GM12878 (cell line): ENCODE data around the gene NTSR1.

Source experiments
- BHLHE40 ChIP-seq, 2 experiments: fragments of 450-650 bp in 1 of 2; IDR thresholded peaks; 2 replicates each; pipeline ENCODE4 v1.6.1; 2011 to 2017; ENCODE audit warnings: low read depth in 2 of 2, borderline replicate concordance in 1 of 2, improper control_type of control experiment in 1 of 2, low read length in 1 of 2, mild to moderate bottlenecking in 1 of 2
- GABPA ChIP-seq: IDR thresholded peaks from 2 replicates; pipeline ENCODE4 v1.6.1; 2014; ENCODE audit warnings: antibody characterized with exemption, low read depth, mild to moderate bottlenecking, inconsistent platforms
- LARP7 ChIP-seq: fragments of 450-650 bp; IDR thresholded peaks from 2 replicates; pipeline ENCODE4 v1.6.1; 2017; ENCODE audit warnings: mild to moderate bottlenecking
- POLR2A ChIP-seq: IDR thresholded peaks from 2 replicates; pipeline ENCODE4 v1.6.1; 2011; ENCODE audit warnings: low read depth, mild to moderate bottlenecking, low read length
- POLR2AphosphoS5 ChIP-seq: IDR thresholded peaks from 2 replicates; pipeline ENCODE4 v1.6.1; 2011; ENCODE audit warnings: mild to moderate bottlenecking, low read length, inconsistent platforms
- YY1 ChIP-seq: IDR thresholded peaks from 2 replicates; pipeline ENCODE4 v1.6.1; 2011; ENCODE audit warnings: low read depth, mild to moderate bottlenecking, low read length
- ZSCAN29 ChIP-seq: fragments of 450-650 bp; IDR thresholded peaks from 2 replicates; pipeline ENCODE4 v1.6.1; 2017; ENCODE audit warnings: mild to moderate bottlenecking, moderate library complexity
- TF ChIP-seq, protein P1 (sequence below): IDR thresholded peaks from 2 replicates; pipeline ENCODE4 v1.6.1; 2012; ENCODE audit warnings: mild to moderate bottlenecking, low read depth, low read length
- TF ChIP-seq, protein P2 (sequence below): fragments of 450-650 bp; IDR thresholded peaks from 2 replicates; pipeline ENCODE4 v1.6.1; 2016; ENCODE audit warnings: mild to moderate bottlenecking, moderate library complexity, borderline replicate concordance
- TF ChIP-seq, protein P3 (sequence below): IDR thresholded peaks from 2 replicates; pipeline ENCODE4 v1.6.1; 2012; ENCODE audit warnings: low read length, inconsistent platforms
- TF ChIP-seq, protein P4 (sequence below), 3 experiments: IDR thresholded peaks in 2 of 3; conservative IDR thresholded peaks in 1 of 3; 2 replicates each; pipeline ENCODE4 v1.5.1; 2011; ENCODE audit warnings: low read depth in 3 of 3, low read length in 3 of 3, mild to moderate bottlenecking in 3 of 3, control low read depth in 2 of 3, moderate library complexity in 2 of 3, inconsistent platforms in 1 of 3, mixed read lengths in 1 of 3; ENCODE audit not compliant: control insufficient read depth in 2 of 3, insufficient read depth in 1 of 3; ENCODE audit errors: extremely low read depth in 1 of 3

DNA sequence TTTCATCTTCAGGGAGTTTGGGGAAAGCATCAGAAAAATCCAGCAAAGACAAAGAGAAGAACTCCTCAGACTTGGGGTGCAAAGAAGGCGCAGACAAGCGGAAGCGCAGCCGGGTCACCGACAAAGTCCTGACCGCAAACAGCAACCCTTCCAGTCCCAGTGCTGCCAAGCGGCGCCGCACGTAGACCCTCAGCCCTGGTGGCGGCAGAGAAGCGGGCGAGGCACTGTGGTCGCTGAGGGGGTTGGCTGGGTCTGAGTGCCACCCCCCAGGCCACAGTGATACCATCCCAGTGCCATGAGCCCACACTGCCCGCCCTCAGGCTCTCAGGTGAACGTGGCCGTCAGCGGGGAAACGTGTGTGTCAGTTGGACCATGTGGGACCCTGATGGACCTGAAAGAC is 90.8 kb downstream of the NTSR1 start:
- TF ChIP-seq BHLHE40 (IDR thresholded peaks at IDR 0.05; ENCODE audit: borderline replicate concordance in 1 of 2, low read depth in 2 of 2, low read length in 1 of 2): no peak
- TF ChIP-seq, protein P1, sequence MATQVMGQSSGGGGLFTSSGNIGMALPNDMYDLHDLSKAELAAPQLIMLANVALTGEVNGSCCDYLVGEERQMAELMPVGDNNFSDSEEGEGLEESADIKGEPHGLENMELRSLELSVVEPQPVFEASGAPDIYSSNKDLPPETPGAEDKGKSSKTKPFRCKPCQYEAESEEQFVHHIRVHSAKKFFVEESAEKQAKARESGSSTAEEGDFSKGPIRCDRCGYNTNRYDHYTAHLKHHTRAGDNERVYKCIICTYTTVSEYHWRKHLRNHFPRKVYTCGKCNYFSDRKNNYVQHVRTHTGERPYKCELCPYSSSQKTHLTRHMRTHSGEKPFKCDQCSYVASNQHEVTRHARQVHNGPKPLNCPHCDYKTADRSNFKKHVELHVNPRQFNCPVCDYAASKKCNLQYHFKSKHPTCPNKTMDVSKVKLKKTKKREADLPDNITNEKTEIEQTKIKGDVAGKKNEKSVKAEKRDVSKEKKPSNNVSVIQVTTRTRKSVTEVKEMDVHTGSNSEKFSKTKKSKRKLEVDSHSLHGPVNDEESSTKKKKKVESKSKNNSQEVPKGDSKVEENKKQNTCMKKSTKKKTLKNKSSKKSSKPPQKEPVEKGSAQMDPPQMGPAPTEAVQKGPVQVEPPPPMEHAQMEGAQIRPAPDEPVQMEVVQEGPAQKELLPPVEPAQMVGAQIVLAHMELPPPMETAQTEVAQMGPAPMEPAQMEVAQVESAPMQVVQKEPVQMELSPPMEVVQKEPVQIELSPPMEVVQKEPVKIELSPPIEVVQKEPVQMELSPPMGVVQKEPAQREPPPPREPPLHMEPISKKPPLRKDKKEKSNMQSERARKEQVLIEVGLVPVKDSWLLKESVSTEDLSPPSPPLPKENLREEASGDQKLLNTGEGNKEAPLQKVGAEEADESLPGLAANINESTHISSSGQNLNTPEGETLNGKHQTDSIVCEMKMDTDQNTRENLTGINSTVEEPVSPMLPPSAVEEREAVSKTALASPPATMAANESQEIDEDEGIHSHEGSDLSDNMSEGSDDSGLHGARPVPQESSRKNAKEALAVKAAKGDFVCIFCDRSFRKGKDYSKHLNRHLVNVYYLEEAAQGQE: no peak
- no peak for TF ChIP-seq POLR2A
- TF ChIP-seq YY1: no peak
- TF ChIP-seq, protein P2, sequence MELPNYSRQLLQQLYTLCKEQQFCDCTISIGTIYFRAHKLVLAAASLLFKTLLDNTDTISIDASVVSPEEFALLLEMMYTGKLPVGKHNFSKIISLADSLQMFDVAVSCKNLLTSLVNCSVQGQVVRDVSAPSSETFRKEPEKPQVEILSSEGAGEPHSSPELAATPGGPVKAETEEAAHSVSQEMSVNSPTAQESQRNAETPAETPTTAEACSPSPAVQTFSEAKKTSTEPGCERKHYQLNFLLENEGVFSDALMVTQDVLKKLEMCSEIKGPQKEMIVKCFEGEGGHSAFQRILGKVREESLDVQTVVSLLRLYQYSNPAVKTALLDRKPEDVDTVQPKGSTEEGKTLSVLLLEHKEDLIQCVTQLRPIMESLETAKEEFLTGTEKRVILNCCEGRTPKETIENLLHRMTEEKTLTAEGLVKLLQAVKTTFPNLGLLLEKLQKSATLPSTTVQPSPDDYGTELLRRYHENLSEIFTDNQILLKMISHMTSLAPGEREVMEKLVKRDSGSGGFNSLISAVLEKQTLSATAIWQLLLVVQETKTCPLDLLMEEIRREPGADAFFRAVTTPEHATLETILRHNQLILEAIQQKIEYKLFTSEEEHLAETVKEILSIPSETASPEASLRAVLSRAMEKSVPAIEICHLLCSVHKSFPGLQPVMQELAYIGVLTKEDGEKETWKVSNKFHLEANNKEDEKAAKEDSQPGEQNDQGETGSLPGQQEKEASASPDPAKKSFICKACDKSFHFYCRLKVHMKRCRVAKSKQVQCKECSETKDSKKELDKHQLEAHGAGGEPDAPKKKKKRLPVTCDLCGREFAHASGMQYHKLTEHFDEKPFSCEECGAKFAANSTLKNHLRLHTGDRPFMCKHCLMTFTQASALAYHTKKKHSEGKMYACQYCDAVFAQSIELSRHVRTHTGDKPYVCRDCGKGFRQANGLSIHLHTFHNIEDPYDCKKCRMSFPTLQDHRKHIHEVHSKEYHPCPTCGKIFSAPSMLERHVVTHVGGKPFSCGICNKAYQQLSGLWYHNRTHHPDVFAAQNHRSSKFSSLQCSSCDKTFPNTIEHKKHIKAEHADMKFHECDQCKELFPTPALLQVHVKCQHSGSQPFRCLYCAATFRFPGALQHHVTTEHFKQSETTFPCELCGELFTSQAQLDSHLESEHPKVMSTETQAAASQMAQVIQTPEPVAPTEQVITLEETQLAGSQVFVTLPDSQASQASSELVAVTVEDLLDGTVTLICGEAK: no peak
- TF ChIP-seq, protein P3, sequence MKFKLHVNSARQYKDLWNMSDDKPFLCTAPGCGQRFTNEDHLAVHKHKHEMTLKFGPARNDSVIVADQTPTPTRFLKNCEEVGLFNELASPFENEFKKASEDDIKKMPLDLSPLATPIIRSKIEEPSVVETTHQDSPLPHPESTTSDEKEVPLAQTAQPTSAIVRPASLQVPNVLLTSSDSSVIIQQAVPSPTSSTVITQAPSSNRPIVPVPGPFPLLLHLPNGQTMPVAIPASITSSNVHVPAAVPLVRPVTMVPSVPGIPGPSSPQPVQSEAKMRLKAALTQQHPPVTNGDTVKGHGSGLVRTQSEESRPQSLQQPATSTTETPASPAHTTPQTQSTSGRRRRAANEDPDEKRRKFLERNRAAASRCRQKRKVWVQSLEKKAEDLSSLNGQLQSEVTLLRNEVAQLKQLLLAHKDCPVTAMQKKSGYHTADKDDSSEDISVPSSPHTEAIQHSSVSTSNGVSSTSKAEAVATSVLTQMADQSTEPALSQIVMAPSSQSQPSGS: no peak
- no peak for TF ChIP-seq POLR2AphosphoS5
- no peak for TF ChIP-seq GABPA
- TF ChIP-seq, protein P4, sequence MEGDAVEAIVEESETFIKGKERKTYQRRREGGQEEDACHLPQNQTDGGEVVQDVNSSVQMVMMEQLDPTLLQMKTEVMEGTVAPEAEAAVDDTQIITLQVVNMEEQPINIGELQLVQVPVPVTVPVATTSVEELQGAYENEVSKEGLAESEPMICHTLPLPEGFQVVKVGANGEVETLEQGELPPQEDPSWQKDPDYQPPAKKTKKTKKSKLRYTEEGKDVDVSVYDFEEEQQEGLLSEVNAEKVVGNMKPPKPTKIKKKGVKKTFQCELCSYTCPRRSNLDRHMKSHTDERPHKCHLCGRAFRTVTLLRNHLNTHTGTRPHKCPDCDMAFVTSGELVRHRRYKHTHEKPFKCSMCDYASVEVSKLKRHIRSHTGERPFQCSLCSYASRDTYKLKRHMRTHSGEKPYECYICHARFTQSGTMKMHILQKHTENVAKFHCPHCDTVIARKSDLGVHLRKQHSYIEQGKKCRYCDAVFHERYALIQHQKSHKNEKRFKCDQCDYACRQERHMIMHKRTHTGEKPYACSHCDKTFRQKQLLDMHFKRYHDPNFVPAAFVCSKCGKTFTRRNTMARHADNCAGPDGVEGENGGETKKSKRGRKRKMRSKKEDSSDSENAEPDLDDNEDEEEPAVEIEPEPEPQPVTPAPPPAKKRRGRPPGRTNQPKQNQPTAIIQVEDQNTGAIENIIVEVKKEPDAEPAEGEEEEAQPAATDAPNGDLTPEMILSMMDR (IDR thresholded peaks at IDR 0.05 in 2 of 3, conservative IDR thresholded peaks at IDR 0.05 in 1 of 3; ENCODE audit: control insufficient read depth in 2 of 3, extremely low read depth in 1 of 3, insufficient read depth in 1 of 3, low read depth in 3 of 3, low read length in 3 of 3): no peak
- no peak for TF ChIP-seq LARP7
- TF ChIP-seq ZSCAN29: no peak
